GM10248 (cell line): ENCODE data around the gene TMPRSS11D.

Experiments used
- CTCF ChIA-PET: fragments of 300-600 bp; sonication (Branson Sonifier 250); formaldehyde crosslinking; extraction: SDS; loops from one replicate; lab custom pipeline; 2021; ENCODE audit warnings: antibody characterized with exemption; lab: Yijun Ruan, JAX
- POLR2A ChIA-PET: fragments of 350-650 bp; sonication (Branson Sonifier 250); formaldehyde crosslinking; extraction: SDS; loops from one replicate; lab custom pipeline; 2020; ENCODE audit warnings: antibody characterized with exemption; lab: Yijun Ruan, JAX
- DNase-seq: peaks from one replicate; pipeline ENCODE4 v3.0.0; 2012; ENCODE audit errors: extremely low spot score
- CTCF ChIP-seq: IDR thresholded peaks from 2 replicates; pipeline ENCODE4 v1.5.1; 2012; ENCODE audit warnings: mild to moderate bottlenecking, low read depth; ENCODE audit errors: extremely low read depth, missing control alignments, control extremely low read depth

The TMPRSS11D gene

GRCh38 chr4:67820903-67821302, 62.9 kb downstream of the TMPRSS11D start:
- DNase-seq = no peak
- ChIA-PET POLR2A (no interaction called here), CTCF (no interaction called here)
- TF ChIP-seq CTCF = no peak

GRCh38 chr4:67810011-67810410, 73.8 kb downstream of the TMPRSS11D start:
- CTCF ChIA-PET = no interaction called here
- POLR2A ChIA-PET = no interaction called here
- no peak for DNase-seq
- no peak for TF ChIP-seq CTCF

GRCh38 chr4:67809502-67809901, 74.3 kb downstream of the TMPRSS11D start:
- no peak for DNase-seq
- POLR2A ChIA-PET = no interaction called here
- CTCF ChIA-PET = no interaction called here
- TF ChIP-seq CTCF = no peak

GRCh38 chr4:67796810-67797209, 87.0 kb downstream of the TMPRSS11D start:
- CTCF ChIA-PET = no interaction called here
- POLR2A ChIA-PET = no interaction called here
- no peak for DNase-seq
- no peak for TF ChIP-seq CTCF

- CTCF ChIA-PET = no interaction called here
- TF ChIP-seq CTCF = no peak
These were observed 93.1 kb downstream of the TMPRSS11D start for GRCh38 chr4:67790721-67791120.

GRCh38 chr4:67787311-67787710, 96.5 kb downstream of the TMPRSS11D start:
- no peak for DNase-seq
- CTCF ChIA-PET = interaction anchor here (0.7 to 0.9 kb wide), 2 partner anchors 21 to 22 kb away, joined by 3 read pairs; no protein-coding TSS in a partner anchor
- POLR2A ChIA-PET = no interaction called here
- TF ChIP-seq CTCF = no peak

More at GRCh38 chr4:67790721-67791120, 93.1 kb downstream of the TMPRSS11D start:
- DNase-seq = no peak
- POLR2A ChIA-PET = no interaction called here

GRCh38 chr4:67785528-67785927, 98.3 kb downstream of the TMPRSS11D start:
- ChIA-PET POLR2A (no interaction called here), CTCF (no interaction called here)
- no peak for TF ChIP-seq CTCF
- no peak for DNase-seq
